Activated naive CD8-positive, alpha-beta T cell treated with anti-CD3 and anti-CD28 coated beads, Interleukin-2, amount 50 U/mL, for 16 hours (primary cell): ENCODE data around the gene TTC7B.
A peak's percentile ranks its signal among the peaks of the same experiment; 100 is the strongest.
"Not testable (repeated sequence)": the region's sequence is repeated elsewhere in the genome, so short reads cannot be mapped to it uniquely, and the experiment has no call there.

ENCODE experiments used
- DNase-seq: peaks from one replicate; pipeline ENCODE4 v3.0.0-alpha.2; 2020; ENCODE audit warnings: low read depth, low spot score

TTC7B gene

DNA sequence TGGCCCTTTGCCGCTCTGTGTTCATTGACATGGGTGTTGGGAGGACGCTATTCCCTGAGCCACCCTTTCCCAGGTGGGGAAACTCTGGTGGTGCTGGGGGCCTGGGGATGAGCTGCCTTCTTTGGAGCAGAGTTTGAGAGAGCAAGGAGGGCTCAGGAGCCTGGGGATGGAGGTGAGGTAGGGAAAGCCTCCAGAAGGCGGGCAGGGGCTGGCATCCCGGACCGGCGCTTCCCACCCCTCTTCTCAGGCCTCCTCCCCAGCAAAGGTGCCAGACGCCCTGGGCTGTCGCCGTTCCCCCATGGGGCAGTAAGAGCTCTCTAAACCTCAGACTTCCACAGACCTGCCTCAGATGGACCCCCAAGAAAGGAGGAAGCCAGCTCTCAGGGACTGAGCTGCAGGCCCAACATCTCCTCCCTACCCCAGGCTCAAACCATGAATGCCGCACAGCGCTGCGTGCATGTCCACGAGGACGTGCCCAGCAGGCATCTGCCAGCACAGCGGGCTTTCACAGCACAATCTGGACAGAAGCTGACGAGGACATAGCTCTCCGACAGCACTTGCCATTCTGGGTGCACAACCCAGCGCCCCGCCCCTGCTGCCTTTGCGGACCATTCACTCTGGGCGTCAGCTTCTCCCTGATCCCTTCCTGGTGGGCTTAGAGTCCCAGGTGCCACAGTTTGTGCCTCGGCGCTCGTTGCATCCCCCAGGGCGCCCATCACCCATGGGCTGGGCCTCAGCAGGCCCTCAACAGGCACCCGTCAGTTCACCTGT lies 14.9 kb upstream of the TTC7B start:
- no peak for DNase-seq

DNA sequence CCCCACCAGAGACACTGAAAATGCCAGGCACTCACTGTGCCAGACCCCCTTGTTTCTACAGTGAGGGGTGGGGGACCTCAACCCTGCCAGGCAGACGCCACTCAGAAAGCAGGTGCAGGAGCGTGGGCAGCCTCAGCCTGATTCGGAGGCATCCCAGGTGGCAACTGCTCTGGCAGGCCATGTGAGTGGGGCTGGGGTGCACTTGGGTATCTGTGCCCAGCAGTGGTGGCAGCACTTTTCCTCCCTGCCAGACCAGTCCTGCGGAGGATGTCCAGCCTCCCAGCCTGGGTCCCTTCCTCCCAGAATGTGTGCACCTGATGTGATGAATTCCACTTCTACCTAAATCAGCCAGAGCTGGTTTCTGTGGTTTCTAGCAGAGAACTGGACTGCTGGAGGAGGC lies 13.4 kb upstream of the TTC7B start:
- DNase-seq: no peak

DNA sequence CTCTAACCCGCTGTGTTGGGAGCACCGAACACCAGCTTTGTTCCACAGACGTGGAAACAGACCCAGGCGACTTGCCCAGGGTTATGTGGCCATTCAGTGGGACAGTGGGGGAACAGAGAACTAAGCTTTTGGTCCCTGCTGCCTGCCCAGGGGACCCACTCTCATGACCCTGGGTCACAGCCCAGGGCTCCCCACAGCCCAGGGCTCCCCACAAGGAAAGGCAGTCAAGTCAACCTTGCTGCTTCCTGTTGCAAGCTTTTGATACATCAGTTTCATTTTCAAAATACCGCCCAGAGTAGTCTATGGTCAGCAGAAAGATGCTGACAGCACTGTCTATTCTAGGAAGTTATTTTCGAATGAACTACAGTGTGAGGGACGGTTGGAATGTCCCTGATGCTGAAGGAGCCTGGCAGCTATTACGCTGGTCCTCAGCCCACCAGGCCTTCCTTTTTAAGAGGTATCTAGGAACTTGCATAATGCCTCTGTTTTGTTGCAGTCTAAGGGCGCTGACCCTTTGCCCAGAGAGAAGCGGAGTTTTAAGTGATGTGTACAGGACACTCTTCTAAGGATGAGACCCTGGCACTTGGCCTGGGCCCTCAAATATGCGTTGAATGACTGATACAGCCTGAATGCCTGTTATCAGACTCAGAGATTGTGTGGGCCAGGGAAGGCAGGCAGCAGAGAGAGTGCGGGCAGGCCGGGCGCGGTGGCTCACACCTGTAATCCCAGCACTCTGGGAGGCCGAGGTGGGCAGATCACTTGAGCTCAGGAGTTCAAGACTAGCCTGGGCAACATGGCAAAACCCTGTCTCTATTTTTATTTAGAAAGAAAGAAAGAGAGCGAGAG lies 12.6 kb upstream of the TTC7B start:
- no peak for DNase-seq

DNA sequence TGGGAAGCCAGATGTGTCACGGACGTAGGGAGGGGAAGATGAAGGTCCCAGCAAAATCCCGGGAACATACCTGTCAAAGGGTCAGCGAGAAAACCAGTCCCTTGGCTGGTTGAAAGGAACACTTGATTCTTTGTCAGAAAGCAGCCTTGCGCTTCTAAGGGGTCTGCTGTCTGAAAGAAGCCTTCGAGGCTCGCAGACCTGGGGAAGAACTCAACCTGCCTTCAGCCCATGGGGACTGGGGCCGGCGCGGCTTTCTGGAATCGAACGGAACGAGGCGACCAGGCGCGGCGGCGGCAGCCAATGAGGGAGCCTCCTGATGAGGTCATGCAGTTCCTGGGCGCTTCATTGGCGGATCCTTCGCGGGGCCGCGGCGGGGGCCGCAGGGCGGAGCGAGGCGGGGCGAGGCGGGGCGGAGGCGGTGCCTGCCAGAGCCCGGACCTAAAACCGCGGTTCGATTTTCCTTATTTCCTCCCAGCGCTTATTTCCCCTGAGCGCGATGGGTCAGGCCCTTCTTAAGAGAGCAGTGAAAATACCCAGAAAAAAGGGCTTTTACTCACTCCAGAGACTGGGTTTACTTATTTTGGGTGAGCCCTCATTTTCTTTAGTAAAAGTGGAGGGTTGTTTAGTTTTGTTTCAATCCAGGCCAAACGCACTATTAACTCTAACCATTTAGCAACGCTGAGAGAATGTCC lies 11.8 kb upstream of the TTC7B start:
- DNase-seq: peak; percentile 77

DNA sequence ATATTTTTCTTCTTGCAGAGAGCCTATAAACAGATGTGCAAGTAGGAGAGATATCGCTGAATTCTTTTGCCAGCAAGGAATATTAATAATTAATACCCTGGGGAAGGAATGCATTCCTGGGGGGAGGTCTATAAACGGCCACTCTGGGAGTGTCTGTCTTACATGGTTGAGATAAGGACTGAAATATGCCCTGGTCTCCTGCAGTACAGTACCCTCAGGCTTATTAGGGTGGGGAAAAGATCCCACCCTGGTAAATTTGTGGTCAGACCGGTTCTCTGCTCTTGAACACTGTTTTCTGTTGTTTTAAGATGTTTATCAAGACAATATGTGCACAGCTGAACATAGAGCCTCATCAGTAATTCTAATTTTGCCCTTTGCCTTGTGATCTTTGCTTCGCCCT lies 7.3 kb upstream of the TTC7B start:
- DNase-seq: not testable (repeated sequence)

DNA sequence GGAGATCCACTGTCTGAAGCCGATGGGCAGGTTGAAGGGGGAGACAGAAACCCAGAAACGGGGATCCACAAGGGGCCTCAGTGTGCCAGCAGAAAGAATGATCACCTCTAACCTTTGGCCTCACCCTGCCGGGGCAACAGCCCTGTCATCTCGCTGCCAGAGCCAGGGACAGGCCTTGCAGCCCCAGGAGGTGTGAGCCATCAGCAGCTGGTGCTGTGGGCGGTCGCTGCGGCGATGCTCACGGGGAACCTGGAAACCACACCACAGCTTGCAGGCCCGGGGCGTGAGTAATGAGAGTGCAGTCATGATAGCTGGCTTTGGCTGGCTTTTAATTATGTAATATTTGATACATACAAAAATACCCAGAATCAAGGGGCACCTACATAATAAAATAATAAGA lies 4.7 kb upstream of the TTC7B start:
- peak; percentile 50 for DNase-seq

DNA sequence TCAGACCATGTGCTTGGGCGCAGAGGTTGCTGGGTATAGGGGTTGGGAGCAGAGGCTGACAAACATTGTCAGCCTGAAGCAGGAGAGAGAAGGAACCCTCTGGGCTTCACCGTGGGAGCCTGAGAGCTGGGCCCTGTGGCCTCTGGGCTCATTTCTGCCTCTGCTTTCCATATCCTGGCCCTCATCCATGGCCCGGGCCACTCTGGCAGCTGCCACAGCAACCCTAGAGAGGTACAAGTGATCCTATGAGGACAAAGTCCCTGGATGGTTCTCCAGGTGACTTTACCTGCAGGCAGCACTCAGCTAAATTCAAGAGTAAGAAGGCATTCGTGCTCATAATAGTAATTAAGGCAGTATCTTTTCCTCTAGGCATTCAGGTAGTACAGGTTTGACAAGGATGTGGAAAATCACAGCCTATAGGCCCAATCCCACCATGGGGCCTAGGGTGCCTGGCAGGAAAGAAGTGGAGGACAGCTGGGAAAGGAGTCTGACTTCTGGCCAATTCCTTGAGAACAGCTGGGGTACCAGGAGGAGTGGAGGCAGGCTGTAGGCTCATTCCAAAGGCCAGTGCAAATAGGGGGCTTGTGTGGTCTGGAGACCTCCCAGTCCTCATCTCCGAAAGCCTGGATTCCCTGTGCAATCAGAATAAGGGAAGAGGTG lies 3.6 kb upstream of the TTC7B start:
- DNase-seq: no peak

DNA sequence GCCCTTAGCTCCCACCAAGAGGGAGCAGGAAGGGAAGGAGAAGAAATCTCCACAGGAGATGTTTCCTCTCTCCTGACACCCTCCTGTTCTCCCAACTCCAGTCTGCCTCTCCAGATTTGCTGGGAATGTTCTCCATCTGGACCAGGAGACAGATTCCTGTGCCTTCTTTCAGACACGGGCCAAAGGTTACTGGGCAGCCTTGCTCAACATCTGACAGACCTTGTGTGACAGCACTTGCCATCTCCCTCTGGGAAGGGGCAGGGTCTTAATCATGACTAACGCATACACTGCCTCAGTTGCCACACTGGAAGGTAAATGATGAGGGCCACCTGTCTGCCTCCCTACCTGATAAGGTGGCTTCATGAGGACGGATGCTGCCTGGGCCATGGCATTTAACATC lies 2.5 kb upstream of the TTC7B start:
- no peak for DNase-seq

DNA sequence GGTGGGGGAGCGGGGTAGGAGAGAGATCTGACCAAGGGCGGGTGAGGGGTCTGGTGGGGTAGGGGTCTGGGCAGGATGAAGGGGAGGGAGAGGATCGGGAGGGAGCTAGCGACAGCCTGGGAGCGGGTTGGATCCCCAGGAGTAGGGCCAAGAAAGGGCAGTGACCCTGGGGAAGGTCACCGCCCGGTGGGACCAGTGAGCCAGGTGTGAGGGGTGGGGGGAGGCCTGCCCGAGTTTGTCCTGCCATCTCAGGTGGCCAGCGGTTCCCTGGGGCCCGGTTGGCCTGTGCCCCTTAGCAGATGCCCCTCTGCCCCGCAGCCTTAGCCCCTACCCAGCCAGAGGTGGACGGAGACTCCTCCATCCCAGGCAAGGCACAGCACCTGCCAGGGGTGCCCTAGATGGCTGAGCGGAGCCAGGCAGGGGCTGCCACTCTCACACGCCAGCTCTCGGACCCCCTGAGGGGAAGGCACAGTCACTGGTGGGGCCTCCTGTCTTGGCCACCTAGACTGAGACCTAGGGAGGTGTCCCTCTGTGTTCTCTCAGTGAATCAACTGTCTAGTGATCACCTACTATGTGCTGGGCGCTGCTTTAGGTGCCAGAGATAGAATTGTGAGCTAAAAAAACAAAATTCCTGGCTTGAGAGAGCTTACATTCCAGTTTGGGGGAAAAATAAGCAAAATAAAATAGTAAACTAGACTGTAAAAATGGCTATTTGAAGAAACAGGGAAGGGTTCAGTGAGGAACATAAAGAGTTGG lies 629 bp upstream of the TTC7B start:
- DNase-seq: no peak

DNA sequence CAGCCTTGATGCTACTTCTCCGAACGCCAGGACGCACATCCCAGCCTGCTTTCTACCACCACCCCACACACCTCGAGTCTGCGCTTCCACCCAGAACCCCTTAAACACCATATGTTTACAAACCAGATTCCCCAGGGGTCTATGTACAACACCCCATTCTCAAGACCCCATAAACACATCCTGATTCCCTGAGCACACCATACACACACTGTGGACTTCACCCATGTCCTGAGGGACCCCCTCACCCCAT lies 733 bp downstream of the TTC7B start:
- DNase-seq: no peak

DNA sequence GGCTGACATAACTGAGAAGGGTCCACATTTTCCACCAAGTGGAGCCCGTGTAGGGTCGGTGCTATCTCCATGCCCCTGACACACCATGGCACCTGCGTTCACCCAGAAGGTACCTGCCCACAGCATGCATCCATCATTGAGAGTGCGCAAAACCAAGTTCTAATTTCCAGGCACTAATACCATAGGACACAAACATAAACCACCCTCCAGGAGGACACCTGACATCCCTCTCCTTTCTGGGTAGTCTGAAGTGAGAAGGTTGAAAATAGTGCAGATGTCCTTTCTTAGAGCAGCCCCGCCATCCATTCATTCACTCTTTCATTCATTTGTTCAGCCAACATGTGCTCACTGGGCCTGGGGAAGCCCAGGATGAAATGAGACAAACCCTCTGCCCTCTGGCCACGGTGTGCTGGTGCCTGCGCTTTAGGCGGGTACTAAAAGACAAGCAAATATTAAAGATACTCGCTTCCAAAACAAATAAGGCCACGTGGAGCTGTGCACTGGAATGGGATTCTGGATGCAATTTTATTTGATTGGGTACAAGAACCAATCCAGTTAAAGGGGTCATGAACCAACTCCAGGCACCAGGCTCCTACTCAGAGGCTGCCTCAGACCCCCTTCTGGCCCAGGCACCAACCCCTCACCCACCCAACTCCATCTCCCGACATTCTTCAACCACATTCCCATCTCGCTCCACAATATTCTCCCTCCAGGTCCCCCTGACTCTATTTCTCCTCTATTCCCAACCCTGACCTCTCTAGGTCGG lies 1.2 kb downstream of the TTC7B start:
- no peak for DNase-seq

DNA sequence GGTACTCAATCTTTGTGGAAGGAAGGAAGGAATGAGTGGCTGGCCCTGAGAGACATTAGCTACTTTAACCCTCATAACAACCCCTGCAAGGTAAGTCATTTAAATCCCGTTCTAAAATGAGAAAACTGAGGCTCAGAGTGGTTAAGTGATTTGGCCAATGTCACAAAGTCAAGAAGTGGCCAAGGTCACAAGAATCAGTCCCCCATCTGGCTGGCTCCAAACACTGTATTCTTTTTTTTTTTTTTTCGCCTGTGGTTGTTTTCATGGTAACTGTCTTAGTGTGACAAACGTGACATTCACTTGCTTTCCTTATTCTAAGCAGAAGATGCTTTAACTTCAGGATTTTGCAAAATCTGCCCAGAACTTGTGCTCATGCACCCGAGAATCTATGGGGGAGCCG lies 2.8 kb downstream of the TTC7B start:
- DNase-seq: no peak

DNA sequence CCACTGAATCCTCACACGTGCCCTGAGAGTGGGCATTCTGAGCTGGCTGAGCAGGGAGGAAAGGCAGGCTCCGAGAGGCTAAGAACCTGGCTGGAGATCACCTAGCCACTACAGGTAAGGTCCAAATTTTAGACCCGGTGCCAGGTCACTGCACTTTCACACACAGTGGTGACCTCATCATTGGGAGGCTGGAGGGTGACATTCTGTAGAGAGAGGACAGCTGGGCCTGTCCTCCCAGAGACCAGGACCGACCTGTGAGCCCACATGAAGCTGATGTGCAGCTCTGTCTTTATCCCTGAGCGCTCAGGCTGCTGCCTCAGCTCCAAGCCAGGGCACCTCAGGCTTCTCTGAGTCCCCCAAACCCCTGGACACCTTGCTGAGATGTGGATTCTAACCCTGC lies 4.1 kb downstream of the TTC7B start:
- DNase-seq: no peak

DNA sequence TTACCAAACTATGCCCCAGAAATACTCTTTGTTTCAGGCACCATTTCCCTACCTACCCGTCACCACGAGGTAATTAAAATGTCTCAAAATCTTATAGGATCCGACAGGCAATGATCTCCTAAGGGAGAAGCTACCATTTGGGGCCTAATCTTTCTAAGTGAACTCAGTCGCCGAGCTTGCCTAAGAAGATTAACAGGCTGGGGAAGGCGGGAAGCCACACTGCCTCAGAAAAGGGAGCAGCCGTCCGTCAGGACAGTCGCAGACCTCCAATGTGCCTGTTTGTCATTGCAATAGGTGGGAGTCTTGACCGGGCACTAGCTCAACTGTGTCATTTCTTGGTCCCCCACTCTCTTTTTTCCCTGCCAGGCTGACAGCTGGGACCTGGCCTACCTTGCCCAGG lies 4.6 kb downstream of the TTC7B start:
- DNase-seq: no peak

DNA sequence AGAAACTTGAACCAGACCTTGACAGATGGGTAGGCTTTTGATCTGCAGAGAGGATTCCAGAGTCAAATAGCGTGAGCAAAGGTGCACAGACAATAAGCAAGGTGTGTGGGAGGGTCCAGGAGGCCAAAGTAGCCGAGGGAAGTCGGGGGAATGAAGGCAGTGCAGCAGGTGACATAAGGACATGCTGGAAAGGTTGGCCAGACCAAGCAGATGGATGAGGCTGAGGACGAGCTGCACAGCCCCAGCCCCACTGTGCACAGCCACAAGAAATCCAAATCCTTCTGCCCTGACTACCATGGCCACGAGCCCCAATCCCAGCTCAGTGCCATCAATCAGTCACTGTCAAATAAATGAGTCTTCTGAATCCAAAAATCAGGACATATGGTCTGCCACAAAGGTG lies 5.4 kb downstream of the TTC7B start:
- no peak for DNase-seq

DNA sequence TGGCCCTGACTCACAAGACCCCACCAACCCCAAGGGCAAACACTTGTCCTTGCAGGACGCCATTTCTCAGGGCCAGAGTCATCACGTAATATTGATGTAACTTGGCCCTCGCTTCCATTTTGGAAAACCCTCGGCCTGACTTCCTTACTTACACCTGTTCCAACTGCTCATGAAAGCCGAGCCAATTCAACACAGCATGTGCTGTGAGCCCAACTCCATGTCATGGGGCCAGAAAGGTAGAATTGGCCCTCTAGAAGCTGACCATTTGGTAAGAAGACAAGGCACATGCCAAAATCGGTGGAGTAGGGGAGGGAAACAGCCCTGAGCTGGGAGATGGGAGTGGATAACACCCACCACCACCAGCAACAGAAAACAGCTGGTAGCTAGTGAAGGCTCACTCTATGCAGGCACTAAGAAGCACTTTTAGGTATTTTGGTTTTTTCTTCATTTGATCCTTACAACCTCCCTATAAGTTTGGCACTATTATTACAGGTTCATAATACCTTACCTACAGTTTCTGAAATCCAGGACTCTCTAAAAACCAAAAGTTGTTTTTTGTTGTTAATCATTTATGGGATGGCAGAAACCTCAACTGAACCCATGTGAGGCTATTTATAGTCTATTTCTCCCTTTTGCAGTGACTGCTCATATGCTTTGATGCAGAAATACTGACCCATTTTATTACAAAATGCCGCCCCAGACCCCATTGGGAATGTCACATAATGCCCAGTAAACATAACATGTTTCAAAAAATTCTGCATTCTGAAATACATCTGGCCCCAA lies 6.5 kb downstream of the TTC7B start:
- no peak for DNase-seq

DNA sequence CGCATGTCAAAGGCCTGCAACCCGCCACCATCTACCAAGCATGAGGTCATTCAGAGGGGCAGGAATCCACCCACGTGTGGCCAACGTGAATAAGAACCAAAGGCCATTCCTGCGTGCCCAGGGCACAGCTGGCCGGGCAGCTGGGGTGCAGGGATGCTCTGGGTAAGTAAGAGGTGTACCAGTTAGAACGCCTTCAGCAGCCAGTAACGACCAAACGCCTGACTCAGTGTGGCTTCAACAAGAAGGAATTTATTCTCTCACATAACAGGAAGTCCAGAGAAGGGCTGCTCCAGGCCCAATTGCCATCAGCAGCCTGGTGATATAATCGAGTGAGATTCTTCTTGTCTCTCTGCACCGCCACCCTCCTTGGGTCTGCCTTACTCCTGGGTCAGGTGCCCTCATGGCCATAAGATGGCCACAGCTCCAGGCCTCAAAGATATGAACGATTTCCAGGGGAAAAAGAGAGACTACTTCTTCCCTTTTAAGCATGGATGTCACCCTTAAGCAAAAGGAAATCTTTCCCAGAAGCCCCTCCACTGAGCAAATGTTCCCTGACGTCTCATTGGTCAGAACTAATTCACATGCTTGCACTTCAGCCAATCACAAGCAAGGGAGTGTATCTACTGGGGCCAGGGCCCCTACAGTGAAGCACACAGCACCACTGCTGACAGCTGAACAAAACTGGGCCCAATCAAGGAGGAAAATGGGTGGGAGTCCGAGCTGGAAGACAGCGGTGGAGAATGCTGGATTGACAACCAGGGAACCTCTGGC lies 7.3 kb downstream of the TTC7B start:
- no peak for DNase-seq

DNA sequence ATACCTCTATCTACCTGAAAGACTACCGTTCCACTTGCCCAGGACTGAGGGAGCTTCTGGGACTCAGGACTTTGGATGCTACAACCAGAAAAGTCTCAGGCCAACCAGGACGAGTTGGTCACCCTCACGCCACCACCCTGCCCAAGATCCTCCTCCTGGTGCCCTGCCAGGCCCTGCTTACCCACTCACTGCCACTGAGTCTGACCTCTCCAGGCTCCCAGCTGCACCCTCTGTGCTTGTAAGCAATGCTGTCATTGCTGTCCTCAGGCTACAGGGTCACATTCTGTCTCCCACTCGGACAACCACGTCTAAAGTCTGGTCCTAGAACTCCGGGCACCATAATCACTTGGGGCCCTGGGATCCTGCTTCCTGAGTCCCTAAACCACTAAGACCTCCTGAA lies 9.2 kb downstream of the TTC7B start:
- no peak for DNase-seq
